ENCODE data around the gene GAS6. TPM values are rescaled to one million over a fixed set of nuclear protein-coding genes. Genes with fewer than 3 reads are reported as not detected.

GAS6 gene
- total RNA-seq, 1 experiment from 2014 or later, result 20.9 TPM

GRCh38 chr13:113825841-113826240, 38.0 kb downstream of the GAS6 start:
- no peaks in the 10 kb centered on the region for H3K27me3 ChIP-seq (ENCODE audit: low read length)
- no peak overlapping the region for H3K9ac ChIP-seq (ENCODE audit: low read length)
- TF ChIP-seq EZH2 (IDR thresholded peaks at IDR 0.05; ENCODE audit: low read length, unreplicated experiment), result no peak
- no peak for TF ChIP-seq EZH2phosphoT487 (IDR thresholded peaks at IDR 0.05; ENCODE audit: borderline replicate concordance, low read length)
- TF ChIP-seq CTCF (conservative IDR thresholded peaks at IDR 0.05; ENCODE audit: low read depth, low read length), result no peak
- H3K27ac ChIP-seq (ENCODE audit: low read length), result no peak overlapping the region
- no peaks in the 10 kb centered on the region for H3K36me3 ChIP-seq (ENCODE audit: low read depth, low read length)
- no peak overlapping the region for H3K4me2 ChIP-seq (ENCODE audit: low read length)
- no peak for ATAC-seq
- no peak for DNase-seq
- no peaks in the 10 kb centered on the region for H3K9me3 ChIP-seq (ENCODE audit: low read length)
- ChIA-PET POLR2A (ENCODE audit: unreplicated experiment) (no interaction called here), CTCF (interaction anchor here (1.1 kb wide), 1 partner anchor 122 kb away, joined by 7 read pairs; no protein-coding TSS in a partner anchor)
- peaks cover 14% of the 10 kb centered on the region for H3K4me1 ChIP-seq (ENCODE audit: insufficient read depth, low read length)
- no peaks in the 10 kb centered on the region for H3K9me2 ChIP-seq (replicated peaks; ENCODE audit: low read length)
- H3K79me2 ChIP-seq (ENCODE audit: low read length), result 0 out of 2 replicates have a peak, but pooled peaks cover 7% of the 10 kb centered on the region
- intact Hi-C loops (cut with micrococcal nuclease), result no loop called here
- no peak overlapping the region for H3K4me3 ChIP-seq (ENCODE audit: low read length)
- H3F3A ChIP-seq (ENCODE audit: low read length, unreplicated experiment), result no peaks in the 10 kb centered on the region
- H4K20me1 ChIP-seq (ENCODE audit: low read length), result no peaks in the 10 kb centered on the region
- BruUV-seq (replicated peaks), result no TSS peak
- H2AFZ ChIP-seq (ENCODE audit: low read length), result no peak overlapping the region

GRCh38 chr13:113823771-113824170, 40.1 kb downstream of the GAS6 start:
- Histone ChIP-seq H3K4me2 (ENCODE audit: low read length) (no peak overlapping the region), H3K36me3 (ENCODE audit: low read depth, low read length) (no peaks in the 10 kb centered on the region), H3K9me3 (ENCODE audit: low read length) (no peaks in the 10 kb centered on the region), H3K27me3 (ENCODE audit: low read length) (no peaks in the 10 kb centered on the region), H2AFZ (ENCODE audit: low read length) (no peak overlapping the region), H3K9me2 (replicated peaks; ENCODE audit: low read length) (no peaks in the 10 kb centered on the region), H3K79me2 (ENCODE audit: low read length) (0 out of 2 replicates have a peak, but pooled peaks cover 7% of the 10 kb centered on the region), H3K4me1 (ENCODE audit: insufficient read depth, low read length) (peaks cover 23% of the 10 kb centered on the region), H3K9ac (ENCODE audit: low read length) (no peak overlapping the region), H4K20me1 (ENCODE audit: low read length) (no peaks in the 10 kb centered on the region), H3K4me3 (ENCODE audit: low read length) (no peak overlapping the region), H3F3A (ENCODE audit: low read length, unreplicated experiment) (no peaks in the 10 kb centered on the region), H3K27ac (ENCODE audit: low read length) (no peak overlapping the region)
- no TSS peak for BruUV-seq (replicated peaks)
- POLR2A ChIA-PET (ENCODE audit: unreplicated experiment), result no interaction called here
- intact Hi-C loops (cut with micrococcal nuclease), result loop anchor here (5.0 kb wide), 1 partner anchor 39 kb away; the partner anchor contains the start of gene GAS6
- CTCF ChIA-PET, result no interaction called here
- no peak for TF ChIP-seq EZH2 (IDR thresholded peaks at IDR 0.05; ENCODE audit: low read length, unreplicated experiment)
- no peak for TF ChIP-seq CTCF (conservative IDR thresholded peaks at IDR 0.05; ENCODE audit: low read depth, low read length)
- TF ChIP-seq EZH2phosphoT487 (IDR thresholded peaks at IDR 0.05; ENCODE audit: borderline replicate concordance, low read length), result no peak
- no peak for ATAC-seq
- no peak for DNase-seq

GRCh38 chr13:113822956-113823744, 40.7 kb downstream of the GAS6 start:
- no peak overlapping the region for H3K4me2 ChIP-seq (ENCODE audit: low read length)
- no TSS peak for BruUV-seq (replicated peaks)
- ATAC-seq, result no peak
- H3F3A ChIP-seq (ENCODE audit: low read length, unreplicated experiment), result no peaks in the 10 kb centered on the region
- intact Hi-C loops (cut with micrococcal nuclease), result loop anchor here (5.0 kb wide), 1 partner anchor 39 kb away; the partner anchor contains the start of gene GAS6
- no peak overlapping the region for H3K9ac ChIP-seq (ENCODE audit: low read length)
- CTCF ChIA-PET, result no interaction called here
- H3K4me3 ChIP-seq (ENCODE audit: low read length), result no peak overlapping the region
- 0 out of 2 replicates have a peak, but pooled peaks cover 7% of the 10 kb centered on the region for H3K79me2 ChIP-seq (ENCODE audit: low read length)
- no peaks in the 10 kb centered on the region for H3K9me2 ChIP-seq (replicated peaks; ENCODE audit: low read length)
- no peaks in the 10 kb centered on the region for H3K36me3 ChIP-seq (ENCODE audit: low read depth, low read length)
- H2AFZ ChIP-seq (ENCODE audit: low read length), result no peak overlapping the region
- no peak for DNase-seq
- no peaks in the 10 kb centered on the region for H3K9me3 ChIP-seq (ENCODE audit: low read length)
- no peak overlapping the region for H3K27ac ChIP-seq (ENCODE audit: low read length)
- POLR2A ChIA-PET (ENCODE audit: unreplicated experiment), result no interaction called here
- TF ChIP-seq CTCF (conservative IDR thresholded peaks at IDR 0.05; ENCODE audit: low read depth, low read length), result no peak
- no peak for TF ChIP-seq EZH2 (IDR thresholded peaks at IDR 0.05; ENCODE audit: low read length, unreplicated experiment)
- no peak for TF ChIP-seq EZH2phosphoT487 (IDR thresholded peaks at IDR 0.05; ENCODE audit: borderline replicate concordance, low read length)
- H4K20me1 ChIP-seq (ENCODE audit: low read length), result no peaks in the 10 kb centered on the region
- H3K4me1 ChIP-seq (ENCODE audit: insufficient read depth, low read length), result peaks cover 23% of the 10 kb centered on the region
- no peaks in the 10 kb centered on the region for H3K27me3 ChIP-seq (ENCODE audit: low read length)
